Measurements from ENCODE around the gene ARL14EP. TPM values are rescaled to one million over a fixed set of nuclear protein-coding genes. Genes with fewer than 3 reads are reported as not detected.

ARL14EP gene
- total RNA-seq: 22.7 and 27.1 TPM in 2 replicates

DNA sequence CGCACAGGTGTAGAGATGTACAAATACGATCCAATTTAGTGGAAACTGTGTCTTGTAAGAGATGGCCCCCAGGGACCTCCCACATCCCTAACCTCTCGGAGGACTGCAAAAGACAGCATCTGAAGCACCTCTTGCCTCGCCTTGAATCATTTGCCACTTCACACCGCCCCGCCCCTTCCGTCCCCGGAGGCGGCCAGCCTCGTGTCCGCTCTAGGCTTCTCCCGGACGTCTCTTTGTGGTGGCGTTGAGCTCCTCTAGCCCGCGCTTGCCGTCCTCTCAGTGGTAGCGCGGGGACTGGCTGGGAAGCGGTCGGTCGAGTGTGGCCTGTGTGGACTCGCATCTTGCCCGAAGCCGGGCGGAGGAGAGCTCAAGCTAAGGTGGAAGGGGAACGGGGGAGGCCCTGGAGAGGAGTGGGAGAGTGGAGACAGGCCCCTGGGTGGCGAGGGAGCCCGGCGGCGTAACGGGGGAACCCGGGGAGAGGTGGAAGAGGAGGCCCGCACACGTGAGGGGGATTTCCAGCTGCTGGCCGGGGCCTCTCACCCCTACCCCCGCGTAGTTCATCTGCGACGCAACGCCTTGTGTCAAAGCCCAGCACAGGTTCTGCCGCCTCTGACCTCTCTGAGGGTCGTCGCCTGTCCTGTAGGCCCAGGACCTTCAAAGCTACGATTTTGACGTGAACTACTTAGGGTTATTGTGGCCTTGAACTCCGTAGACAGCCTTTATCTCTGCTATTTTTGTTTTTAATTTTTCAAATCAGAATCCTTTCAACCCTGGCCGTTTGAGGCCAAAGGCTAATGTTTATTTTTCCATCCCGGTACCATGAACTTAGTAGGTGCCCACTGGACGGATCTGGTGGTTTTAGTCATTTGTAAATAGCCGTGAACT, at the start of gene ARL14EP:
Gene ARL14EP, plus strand, starts transcription at position 279 of the 885 bp plus-strand sequence. CDS start 7,845 bp downstream, outside the sequence.
- TF ChIP-seq, protein P1, sequence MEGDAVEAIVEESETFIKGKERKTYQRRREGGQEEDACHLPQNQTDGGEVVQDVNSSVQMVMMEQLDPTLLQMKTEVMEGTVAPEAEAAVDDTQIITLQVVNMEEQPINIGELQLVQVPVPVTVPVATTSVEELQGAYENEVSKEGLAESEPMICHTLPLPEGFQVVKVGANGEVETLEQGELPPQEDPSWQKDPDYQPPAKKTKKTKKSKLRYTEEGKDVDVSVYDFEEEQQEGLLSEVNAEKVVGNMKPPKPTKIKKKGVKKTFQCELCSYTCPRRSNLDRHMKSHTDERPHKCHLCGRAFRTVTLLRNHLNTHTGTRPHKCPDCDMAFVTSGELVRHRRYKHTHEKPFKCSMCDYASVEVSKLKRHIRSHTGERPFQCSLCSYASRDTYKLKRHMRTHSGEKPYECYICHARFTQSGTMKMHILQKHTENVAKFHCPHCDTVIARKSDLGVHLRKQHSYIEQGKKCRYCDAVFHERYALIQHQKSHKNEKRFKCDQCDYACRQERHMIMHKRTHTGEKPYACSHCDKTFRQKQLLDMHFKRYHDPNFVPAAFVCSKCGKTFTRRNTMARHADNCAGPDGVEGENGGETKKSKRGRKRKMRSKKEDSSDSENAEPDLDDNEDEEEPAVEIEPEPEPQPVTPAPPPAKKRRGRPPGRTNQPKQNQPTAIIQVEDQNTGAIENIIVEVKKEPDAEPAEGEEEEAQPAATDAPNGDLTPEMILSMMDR (IDR thresholded peaks at IDR 0.05; ENCODE audit: insufficient read depth, low read length, poor library complexity, severe bottlenecking): no peak
- no peaks in the 10 kb centered on the region for H3K36me3 ChIP-seq (ENCODE audit: control insufficient read depth, insufficient read depth, low read length)
- peaks cover under 1% of the 10 kb centered on the region for H3K27me3 ChIP-seq (ENCODE audit: control insufficient read depth, insufficient read depth, low read length)
- peak; percentile 83 for DNase-seq (ENCODE audit: low read depth)
- H3K4me3 ChIP-seq (ENCODE audit: low read depth, low read length): peak within 1 kb of the TSS; percentile 64

DNA sequence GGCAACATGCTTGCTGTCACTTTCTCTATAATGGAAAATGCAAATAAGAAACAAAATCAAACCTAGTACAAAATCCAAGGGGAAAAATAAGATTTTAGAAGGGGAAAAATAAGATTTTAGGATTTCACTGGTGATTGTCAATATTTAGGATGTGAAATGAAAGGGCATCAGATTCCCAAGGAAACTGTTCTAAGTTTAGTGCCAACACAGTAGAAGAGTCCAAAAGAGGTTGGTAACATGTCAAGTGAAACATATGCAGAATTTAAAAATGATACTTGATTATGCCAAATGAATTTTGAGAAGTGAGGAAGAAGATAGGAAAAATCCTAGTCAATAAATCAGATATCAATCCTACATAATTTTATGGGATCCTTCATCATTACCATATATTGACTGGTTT, 45.7 kb upstream of the ARL14EP start:
- TF ChIP-seq, protein P1 (IDR thresholded peaks at IDR 0.05; ENCODE audit: insufficient read depth, low read length, poor library complexity, severe bottlenecking): no peak
- Histone ChIP-seq H3K36me3 (ENCODE audit: control insufficient read depth, insufficient read depth, low read length) (no peaks in the 10 kb centered on the region), H3K4me3 (ENCODE audit: low read depth, low read length) (no peak overlapping the region), H3K27me3 (ENCODE audit: control insufficient read depth, insufficient read depth, low read length) (no peaks in the 10 kb centered on the region)
- DNase-seq (ENCODE audit: low read depth): no peak

DNA sequence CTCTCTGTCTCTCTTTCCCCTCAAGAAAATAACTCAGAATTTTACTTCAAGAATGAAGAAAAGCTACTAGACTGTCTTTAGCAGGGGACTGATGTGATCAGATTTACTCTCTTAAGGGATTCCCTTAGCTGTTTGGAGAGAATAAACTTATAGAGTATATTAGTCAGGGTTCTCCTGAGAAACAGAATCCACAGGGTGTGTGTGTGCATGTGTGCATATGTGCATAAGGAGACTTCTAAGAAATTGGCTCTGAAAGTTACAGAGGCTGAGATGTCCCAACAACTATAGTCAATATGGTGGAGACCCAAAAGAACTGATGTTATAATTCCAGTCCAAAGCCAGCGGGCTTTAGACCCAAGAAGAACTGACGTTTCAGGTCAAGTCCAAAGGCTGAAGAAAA, 43.1 kb upstream of the ARL14EP start:
- H3K27me3 ChIP-seq (ENCODE audit: control insufficient read depth, insufficient read depth, low read length): no peaks in the 10 kb centered on the region
- no peak overlapping the region for H3K4me3 ChIP-seq (ENCODE audit: low read depth, low read length)
- no peak for DNase-seq (ENCODE audit: low read depth)
- no peaks in the 10 kb centered on the region for H3K36me3 ChIP-seq (ENCODE audit: control insufficient read depth, insufficient read depth, low read length)
- TF ChIP-seq, protein P1 (IDR thresholded peaks at IDR 0.05; ENCODE audit: insufficient read depth, low read length, poor library complexity, severe bottlenecking): no peak

DNA sequence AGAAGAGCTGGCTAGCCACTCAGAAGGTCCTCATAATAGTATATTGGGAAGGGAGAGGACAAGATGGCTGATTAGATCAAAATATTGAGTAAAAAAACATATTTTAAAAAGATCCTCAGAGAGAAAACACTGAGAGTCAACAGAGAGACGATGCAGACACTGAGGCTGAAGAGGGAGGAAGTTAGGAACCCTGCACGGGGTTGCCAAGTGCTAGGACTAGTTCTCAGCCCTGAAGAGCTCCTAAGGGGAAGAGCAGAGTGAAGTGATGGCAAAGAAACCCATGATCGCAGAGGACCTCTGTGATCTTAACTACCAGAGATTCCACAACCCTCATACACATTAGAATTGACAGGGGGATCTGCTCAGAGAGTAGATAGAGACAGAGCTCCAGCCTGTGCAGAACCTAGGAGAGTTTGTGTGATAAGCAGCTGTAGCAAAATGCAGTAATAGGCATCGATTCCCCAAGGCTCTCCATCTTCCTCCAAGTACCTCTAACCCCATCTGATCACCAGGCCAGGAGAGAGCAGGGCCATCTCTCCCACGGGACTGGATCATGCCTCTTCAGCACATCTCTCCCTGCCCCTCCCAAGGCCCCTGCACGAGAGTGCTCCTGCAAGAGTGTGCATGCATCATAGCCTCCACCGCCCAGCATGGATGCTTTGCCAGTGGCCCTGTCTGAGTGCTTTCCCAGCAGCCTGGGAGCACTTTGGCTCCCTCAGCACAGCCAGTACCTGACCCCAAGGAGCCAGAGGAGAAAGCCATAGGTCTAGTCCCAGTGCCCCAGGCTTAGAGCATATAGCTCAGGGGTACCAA, 41.2 kb upstream of the ARL14EP start:
- no peak overlapping the region for H3K4me3 ChIP-seq (ENCODE audit: low read depth, low read length)
- H3K36me3 ChIP-seq (ENCODE audit: control insufficient read depth, insufficient read depth, low read length): no peaks in the 10 kb centered on the region
- no peak for DNase-seq (ENCODE audit: low read depth)
- H3K27me3 ChIP-seq (ENCODE audit: control insufficient read depth, insufficient read depth, low read length): no peaks in the 10 kb centered on the region
- TF ChIP-seq, protein P1 (IDR thresholded peaks at IDR 0.05; ENCODE audit: insufficient read depth, low read length, poor library complexity, severe bottlenecking): no peak

DNA sequence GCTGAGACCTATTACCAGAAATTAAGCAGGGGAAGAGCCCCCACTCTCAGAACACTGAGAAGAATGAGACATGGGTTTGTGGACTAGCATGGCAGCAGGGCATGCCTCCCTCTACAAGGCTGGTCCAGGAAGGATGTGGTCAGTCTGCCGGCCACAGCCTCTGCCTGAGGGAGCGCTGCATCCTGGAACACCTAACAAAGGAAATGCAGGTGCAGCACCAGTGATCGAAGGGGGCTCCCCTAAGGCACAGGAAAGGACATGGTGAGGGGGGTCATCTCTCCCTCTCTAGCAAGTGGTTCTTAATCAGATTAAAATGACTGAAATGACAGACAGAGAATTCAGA, 40.6 kb upstream of the ARL14EP start:
- no peak for DNase-seq (ENCODE audit: low read depth)
- Histone ChIP-seq H3K4me3 (ENCODE audit: low read depth, low read length) (no peak overlapping the region), H3K27me3 (ENCODE audit: control insufficient read depth, insufficient read depth, low read length) (no peaks in the 10 kb centered on the region), H3K36me3 (ENCODE audit: control insufficient read depth, insufficient read depth, low read length) (no peaks in the 10 kb centered on the region)
- TF ChIP-seq, protein P1 (IDR thresholded peaks at IDR 0.05; ENCODE audit: insufficient read depth, low read length, poor library complexity, severe bottlenecking): no peak

All from kidney epithelial cell (primary cell).